ENCODE measurements around the gene HS2ST1.
"Not testable (repeated sequence)": the region's sequence is repeated elsewhere in the genome, so short reads cannot be mapped to it uniquely, and the experiment has no call there.

Gene HS2ST1

DNA sequence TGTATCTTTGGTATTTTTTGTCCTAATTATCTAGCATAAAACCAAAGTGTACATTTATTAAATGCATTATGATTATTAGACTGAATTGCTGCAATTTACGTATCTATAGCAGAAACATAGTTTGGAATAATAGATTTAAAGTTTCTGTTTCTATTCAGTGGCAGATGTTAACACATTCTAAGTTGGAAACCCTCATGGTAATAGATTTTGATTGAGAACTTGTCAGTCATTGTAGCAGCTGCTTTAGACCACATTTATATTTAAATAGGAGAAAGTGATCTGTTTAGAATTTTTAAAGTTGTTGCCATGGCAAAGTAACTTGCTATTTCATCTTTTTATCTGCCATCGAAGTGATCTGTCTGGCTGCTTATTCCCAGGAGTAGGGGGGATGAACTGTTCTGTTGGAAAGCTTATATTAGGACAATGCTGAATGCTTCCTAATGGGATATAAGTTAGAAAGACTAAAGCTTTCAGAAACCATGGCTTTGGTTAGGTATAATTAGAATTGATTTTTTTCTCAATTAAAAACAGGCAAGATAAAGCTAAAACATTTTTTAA, 61.6 kb downstream of the HS2ST1 start:
- no peak for FAIRE-seq

DNA sequence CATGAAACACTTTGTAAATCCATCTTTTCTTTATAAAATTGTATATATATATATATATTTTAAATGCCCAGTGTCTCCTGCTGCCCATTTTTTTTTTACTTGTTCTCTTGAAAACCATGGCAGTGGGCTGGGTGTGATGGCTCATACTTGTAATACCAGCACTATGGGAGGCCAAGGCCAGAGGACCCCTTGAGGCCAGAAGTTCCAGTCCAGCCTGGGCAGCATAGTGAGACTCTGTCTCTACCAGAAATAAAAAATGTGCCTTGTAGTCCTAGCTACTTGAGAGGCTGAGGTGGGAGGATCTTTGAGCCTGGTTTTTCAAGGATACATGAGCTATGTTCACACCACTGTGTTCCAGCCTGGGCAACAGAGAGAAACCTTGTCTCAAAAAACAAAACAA, 62.2 kb downstream of the HS2ST1 start:
- no peak for FAIRE-seq

DNA sequence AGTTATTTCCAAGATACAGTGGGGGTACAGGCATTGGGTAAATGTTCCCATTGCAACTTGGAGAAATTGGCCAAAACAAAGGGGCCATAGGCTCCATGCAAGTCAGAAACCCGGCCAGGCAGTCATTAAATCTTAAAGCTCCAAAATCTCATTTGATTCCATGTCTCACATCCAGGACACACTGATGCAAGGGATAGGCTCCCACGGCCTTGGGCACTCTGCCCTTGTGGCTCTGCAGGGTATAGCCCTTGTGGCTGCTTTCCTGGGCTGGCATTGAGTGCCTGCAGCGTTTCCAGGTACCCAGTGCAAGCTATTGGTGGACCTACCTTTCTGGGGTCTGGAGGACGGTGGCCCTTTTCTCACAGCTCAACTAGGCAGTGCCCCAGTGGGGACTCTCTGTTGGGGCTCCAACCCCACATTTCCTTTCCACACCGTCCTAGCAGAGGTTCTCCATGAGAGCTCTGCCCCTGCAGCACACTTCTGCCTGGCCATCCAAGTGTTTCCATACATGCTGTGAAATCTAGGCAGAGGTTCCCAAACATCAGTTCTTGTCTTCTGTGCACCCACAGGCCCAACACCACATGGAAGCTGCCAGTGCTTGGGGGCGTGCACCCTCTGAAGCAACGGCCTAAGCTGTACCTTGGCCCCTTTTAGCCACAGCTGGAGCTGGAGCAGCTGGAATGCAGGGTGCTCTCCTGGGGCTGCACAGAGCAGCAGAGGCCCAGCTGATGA, 67.2 kb downstream of the HS2ST1 start:
- FAIRE-seq = no peak

DNA sequence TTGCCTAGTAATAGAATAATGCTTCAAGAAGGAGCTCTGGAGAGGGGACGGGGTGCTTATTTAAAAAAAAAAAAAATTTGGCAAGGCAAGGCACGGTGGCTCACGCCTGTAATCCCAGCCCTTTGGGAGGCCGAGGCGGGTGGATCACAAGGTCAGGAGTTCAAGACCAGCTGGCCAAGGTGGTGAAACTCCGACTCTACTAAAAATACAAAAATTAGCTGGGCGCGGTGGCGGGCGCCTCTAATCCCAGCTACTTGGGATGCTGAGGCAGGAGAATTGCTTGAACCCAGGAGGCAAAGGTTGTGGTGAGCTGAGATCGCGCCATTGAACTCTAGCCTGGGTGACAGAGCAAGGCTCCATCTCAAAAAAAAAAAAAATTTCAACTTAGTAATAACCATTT, 69.2 kb downstream of the HS2ST1 start:
- not testable (repeated sequence) for FAIRE-seq

DNA sequence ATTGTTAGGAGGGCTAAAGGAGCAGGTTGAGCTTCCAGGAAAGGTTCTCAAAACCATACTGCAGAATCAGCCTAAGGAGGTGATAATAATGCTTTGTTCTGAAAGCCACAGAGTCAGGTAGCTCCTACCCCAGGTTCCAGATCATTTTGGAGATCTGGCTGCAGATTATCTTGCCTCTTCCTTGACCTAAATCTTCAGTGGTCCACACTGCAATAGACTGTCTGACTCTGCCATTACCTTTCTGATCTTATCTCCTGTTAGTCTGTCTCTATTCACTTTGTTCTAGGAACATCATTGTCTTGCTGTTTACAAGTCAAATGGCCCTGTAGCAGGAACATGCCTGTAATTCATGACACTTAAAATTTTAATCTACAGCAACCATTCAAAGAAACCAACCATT, 73.0 kb downstream of the HS2ST1 start:
- FAIRE-seq = no peak

DNA sequence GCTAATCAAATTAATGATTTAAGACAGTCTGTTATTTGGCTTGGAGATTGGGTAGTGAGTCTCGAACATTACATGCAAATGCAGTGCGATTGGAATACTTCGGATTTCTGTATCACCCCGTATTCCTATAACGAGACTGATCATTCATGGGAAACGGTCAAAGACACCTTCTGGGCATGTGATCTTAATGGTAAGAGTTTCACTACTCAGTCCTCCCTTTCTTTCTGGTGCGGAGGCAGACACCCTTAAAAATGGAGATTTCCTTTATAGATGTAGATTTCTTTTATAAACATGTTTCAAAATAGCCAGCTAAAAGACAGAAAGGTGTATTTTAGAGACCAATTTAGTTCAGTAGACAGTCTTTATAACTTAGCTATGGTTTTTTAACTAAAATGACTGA, 74.4 kb downstream of the HS2ST1 start:
- no peak for FAIRE-seq

DNA sequence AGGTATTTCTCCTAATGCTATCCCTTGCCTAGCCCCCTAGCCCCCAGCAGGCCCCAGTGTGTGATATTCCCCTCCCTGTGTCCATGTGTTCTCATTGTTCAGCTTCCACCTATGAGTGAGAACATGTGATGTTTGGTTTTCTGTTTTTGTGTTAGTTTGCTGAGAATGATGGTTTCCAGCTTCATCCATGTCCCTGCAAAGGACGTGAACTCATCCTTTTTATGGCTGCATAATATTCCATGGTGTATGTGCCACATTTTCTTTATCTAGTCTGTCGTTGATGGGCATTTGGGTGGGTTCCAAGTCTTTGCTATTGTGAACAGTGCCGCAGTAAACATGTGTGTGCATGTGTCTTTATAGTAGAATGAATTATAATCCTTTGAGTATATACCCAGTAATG, 75.3 kb downstream of the HS2ST1 start:
- FAIRE-seq = not testable (repeated sequence)

DNA sequence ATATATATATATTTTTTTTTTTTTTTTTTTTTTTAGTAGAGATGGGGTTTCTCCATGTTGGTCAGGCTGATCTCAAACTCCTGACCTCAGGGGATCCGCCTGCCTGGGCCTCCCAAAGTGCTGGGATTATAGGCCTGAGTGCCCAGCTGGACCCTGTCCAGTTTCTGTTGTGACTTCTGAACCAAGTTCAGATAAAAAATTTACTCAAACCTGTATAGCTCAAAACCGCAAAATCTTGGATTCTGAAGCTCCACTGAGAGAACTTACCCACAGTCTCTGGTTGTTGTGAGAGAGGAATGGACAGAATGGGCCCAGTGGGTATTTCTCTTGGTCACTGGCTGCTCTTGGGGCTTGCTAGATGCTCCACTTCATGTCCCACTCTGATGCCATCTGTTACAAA, 76.4 kb downstream of the HS2ST1 start:
- no peak for FAIRE-seq

DNA sequence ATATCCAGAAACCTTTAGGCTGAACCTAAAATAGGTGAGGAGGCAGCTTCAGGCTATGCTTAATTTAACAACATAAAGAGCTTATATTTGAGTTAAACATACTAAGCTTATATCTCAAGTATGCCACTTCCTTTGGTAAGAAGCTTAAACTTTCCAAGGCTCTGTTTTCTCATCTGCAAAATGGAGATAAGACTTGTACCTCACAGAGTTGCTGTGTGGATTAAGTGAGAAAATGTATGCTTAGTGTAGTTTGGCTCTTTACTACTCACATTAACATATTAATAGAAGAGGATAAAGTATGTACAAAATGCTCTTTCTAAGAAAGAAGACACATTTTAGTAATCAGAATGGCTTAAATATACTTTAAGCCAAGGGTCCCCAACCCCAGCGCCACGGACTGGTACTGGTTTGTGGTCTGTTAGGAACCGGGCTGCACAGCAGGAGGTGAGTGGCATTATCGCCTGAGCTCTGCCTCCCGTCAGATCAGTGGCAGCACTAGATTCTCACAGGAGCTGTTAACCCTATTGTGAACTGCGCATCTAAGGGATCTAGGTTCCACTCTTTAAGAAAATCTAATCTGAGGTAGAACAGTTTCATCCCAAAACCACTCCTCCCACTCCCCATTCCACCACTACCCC, 77.2 kb downstream of the HS2ST1 start:
- FAIRE-seq = no peak

DNA sequence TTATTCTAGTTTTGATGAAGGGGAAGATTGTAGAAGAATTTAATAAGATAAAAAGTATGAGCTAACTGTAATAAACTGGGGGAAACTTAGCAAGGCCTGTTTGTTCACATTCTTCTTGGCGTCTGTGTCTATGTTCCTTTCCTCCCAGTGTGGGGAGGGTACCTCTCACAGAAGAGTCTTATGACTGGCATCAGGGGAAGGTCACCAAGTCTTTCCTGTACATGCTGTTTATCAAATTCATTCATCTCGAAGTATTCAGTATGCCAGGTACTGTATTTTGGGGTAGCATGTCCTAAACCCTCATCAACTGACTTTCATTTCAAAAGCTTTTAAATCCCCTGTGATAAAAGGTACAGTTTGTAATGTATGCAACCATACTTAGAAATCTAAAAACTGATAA, 78.4 kb downstream of the HS2ST1 start:
- FAIRE-seq = no peak

DNA sequence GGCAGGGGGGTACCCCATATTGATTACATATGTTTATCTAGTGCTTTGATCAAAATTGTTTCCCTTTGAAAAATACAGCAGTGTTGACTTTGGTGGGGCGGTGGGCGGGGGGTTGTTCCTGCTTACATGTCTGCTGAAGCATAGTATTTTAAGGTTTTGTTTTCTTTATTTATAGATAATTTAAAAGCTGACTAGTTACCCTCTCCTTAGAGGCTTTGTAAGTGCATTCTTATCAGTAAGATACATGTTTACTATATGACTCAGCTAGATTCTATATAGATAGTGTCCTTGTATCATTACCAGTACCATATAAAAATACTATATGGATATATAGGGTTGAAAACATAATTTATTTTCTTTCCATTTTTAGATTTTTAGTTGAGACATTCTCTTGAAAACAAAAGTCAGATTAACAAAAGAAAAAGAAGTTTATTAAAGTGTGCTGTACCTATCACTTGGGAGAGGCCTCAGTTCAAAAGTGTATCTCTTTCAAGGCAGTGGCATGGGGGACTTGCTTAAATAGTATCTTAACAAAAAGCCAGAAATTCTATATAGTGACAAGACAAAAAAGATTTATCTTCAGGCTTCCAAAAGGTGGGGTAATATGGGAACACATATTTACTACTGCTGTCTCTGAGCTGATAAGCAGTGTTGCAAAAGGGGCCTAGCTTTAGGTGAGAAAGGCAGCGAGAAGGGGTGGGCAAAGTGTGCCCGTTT, 79.0 kb downstream of the HS2ST1 start:
- no peak for FAIRE-seq

DNA sequence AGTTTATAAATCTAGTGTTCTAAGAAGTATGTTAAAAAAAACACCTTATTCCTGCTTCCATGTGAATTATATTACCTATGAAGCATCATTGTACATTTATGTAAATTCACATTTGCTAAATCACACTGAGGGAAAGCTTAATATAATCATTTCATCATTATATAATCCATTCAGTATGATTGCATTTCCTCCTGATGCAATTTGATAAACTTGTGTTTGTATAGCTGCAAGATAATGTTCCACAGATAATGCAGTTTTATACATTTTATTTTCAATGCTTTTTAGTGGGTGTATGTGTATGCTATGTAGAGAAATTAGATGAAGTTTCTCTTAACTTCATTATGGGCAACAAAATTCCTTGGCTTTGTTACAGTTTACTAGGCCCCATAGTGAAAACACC, 79.6 kb downstream of the HS2ST1 start:
- FAIRE-seq = no peak

DNA sequence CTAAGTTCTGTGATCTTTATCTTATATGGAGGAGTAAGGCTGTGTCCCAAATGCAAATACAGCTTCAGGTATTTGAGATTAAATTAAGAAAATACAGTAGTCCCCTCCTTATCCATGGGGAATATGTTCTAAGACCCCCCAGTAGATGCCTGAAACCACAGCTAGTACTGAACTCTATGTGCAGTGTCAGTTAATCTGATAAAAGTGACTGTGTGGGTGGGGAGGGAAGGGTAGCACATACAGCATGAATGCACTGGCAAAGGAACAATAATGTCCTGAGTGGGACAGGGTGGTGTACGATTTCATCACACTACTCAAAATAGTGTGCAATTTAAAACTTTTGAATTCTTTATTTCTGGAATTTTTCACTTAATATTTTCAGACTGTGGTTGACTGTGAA, 83.1 kb downstream of the HS2ST1 start:
- no peak for FAIRE-seq

DNA sequence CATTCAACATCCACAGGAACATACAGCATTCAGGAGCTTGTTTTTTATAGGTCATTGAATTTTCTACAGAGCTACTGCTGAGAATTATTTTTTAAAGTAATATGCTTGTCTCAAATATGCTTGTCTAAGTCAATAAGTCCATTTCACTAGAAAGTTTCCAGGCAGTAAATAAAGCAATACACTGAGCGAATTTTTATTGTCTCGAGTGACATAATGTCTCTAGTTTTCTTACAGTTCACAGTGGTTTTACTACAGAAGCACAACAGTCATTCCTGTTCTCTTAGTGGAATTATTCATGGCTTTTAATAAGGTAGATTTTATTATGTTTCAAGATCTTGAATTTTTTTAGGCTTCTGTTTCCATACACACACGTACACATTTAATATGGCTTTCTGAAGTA, 83.8 kb downstream of the HS2ST1 start:
- no peak for FAIRE-seq

DNA sequence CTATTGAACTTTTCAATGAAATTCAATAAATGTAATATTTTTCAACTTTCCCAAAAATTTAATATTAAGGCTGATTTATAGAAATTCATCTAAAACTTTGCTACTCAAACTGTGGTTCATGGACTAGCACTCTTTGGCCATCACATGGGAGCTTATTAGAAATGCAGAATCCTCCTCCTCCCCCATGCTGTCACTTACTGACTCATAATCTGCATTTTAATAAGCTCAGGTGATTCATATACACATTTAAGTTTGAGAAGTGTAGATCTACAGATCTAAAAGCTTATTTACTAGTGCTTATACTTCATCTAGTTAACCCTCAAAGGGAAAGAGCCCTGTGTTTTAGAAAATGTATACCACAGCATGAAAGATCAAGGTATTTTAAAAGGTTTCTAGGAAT, 84.3 kb downstream of the HS2ST1 start:
- FAIRE-seq = no peak

DNA sequence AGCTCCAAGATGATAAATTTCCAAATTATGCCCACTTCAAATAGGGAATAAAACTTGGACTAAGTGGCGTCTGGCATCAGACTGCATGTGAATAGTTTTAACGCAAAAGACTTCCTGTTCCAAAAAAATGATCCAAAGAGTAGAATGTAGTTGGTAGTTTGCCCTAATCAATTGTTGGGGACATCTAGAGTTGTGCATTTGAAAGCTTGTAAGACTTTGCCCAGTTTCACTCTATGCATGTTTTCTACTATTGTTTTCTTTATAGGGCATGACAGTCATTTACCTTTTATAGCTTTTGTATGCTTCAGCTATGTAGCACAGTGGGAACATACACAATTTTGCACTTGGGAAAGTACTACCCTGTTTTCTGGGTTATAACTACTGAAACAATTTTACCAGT, 86.0 kb downstream of the HS2ST1 start:
- FAIRE-seq = no peak

DNA sequence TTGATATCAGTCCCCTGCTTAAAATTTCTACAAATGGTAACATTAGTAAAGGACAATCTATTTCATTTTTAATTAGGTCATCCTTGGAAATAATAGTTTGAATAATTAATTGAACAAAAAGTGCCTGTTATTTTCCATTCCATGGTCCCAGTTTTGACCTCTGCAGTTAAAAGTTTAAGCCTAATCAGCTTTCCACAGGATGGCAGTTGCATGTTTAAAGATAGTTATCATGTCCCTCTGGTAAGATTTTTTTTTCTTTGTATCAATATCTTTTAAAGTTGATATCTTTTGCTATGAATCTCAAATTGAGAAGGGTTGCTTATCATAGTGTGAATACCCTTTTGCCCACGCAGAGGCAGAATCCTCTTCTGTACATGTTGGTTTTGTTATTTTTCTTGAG, 90.4 kb downstream of the HS2ST1 start:
- no peak for FAIRE-seq

DNA sequence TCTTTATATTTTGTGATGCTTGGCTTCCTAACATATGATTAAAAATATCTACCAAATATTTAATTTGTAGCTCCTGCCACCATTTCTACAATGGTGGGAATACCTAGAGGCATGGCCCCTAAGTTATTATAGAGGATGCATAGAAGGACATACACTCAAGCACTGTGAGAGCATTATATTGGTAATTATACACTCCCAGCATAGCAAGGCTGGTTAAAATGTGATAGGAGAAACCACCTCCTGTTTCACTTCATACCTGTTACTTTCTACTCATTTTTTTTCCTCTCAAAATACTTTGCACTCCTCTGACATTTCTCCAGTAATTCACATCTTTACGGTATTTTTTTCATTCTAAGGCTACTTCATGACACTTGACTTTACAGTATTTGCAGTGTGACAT, 92.9 kb downstream of the HS2ST1 start:
- FAIRE-seq = no peak

DNA sequence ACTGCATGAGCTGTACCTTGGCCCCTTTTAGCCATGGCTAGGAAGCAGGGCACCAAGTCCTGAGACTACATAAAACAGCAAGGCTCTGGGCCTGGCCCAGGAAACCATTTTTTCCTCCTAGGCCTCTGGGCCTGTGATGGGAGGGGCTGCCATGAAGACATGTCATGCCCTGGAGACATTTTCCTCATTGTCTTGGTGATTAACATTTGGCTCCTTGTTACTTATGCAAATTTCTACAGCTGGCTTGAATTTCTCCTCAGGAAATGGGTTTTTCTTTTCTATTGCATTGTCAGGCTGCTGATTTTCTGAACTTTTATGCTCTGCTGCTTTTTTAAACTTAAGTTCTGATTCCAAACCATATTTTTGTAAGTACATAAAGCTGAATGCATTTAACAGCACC, 99.0 kb downstream of the HS2ST1 start:
- not testable (repeated sequence) for FAIRE-seq

DNA sequence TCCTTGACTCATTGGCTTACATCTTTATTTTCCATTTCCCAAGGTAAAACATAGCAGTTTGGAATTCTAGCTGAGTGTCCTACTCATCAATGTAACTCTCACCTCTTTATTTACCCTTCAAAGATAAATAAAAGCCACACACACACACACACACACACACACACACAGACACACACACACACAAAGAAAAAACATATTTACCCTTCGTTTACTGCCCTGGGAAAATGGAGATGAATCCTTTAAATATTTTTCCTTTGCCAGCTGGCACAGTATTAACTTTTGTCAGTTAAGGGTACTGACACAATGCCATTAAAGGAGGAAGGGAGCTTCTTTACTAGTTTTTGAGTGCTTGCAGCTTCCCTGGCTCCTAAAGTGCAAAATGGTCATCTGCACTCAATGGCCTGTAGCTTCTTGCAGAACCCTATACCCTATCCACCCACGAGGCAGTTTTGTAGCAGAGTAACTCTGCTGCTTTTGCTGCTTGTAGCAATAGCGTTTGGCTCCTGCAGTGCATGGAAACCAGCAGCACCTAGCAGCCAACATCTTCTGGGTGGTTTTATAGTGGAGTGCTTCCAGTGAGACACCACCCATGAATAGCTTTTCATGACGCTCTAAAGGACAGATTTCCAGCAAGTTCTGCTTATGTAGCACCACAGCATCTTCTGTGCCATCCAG, 103.7 kb downstream of the HS2ST1 start:
- no peak for FAIRE-seq

DNA sequence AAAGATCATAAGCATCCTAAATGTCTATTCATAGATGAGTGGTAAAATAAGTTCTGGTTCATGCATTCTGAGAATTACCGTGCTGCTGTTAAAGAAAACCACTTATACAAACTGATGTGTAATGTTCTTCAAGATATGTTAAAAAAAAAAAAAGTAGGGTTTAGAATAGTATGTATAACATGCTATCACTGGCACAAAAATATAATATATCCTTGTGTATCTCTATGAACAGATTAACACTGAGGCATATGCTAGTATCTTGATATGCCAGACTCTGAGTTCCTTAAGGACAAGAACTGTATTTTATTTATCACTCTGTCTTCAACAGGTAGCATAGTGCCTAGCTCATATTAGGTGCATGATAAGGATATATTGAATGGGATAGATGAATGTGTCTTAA, 108.9 kb downstream of the HS2ST1 start:
- no peak for FAIRE-seq

DNA sequence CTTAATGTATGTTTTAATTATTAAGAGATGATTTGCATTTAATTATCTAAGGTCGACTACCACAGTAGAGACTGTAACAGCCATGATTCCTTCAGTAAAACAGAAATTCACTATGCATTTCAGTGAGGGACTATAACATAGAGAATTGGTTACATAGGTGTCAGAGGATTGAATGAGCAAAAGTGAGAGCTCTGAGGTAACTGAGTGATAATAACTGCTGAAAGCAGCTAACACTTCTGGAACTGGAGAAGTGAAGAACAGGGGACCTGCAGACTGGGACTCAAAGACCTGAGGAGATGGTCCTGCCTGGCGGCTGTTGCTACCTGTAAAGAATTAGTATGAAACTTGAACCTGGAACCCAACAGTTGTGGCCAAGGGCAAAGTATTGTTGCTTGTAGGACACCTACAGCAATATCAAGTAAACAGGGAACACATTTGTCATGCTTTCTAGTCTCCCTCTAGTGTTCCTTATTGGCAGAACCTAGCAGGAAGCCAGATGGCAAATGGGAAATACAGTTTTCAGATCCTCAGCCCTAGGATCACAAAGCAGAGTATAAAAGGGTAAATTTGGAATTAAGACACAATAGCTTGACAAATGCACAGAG, 110.6 kb downstream of the HS2ST1 start:
- FAIRE-seq = peak; percentile 86

DNA sequence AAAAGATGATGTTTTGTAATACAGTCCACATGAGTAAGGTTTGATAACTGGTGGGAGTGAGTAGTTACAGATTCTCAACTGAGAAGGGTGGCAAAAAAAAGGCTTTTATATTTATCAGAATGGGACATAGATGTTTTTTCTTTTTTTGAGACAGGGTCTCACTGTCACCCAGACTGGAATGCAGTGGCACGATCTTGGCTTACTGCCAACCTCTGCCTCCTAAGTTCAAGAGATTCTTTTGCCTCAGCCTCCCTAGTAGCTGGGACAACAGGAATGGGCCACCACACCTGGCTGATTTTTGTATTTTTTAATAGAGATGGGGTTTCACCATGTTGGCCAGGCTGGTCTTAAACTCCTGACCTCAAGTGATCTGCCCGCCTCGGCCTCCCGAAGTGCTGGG, 113.1 kb downstream of the HS2ST1 start:
- not testable (repeated sequence) for FAIRE-seq
